HepG2 (cell line): ENCODE results near the gene OR6A2.

Source experiments
- BHLHE40 ChIP-seq: IDR thresholded peaks from 2 replicates; pipeline ENCODE4 v1.6.1; 2011; ENCODE audit warnings: low read length, improper control_type of control experiment
- EP300 ChIP-seq, 3 experiments: sonication (generic) in 1 of 3; formaldehyde crosslinking in 1 of 3; IDR thresholded peaks; 2 replicates each; pipeline versions ENCODE4 v1.5.1 to v1.6.1; 2011 to 2020; ENCODE audit warnings: low read depth in 2 of 3, low read length in 2 of 3, borderline replicate concordance in 1 of 3, improper control_type of control experiment in 1 of 3, mild to moderate bottlenecking in 1 of 3, missing genetic modification reagents in 1 of 3, moderate library complexity in 1 of 3
- GATAD2A ChIP-seq: IDR thresholded peaks from 2 replicates; pipeline ENCODE4 v1.6.1; 2016
- MBD4 ChIP-seq: IDR thresholded peaks from 2 replicates; pipeline ENCODE4 v1.6.1; 2012; ENCODE audit warnings: low read length, inconsistent platforms, borderline replicate concordance
- NFRKB ChIP-seq: fragments of 450-650 bp; IDR thresholded peaks from 2 replicates; pipeline ENCODE4 v1.6.1; 2017
- TF ChIP-seq, protein P1 (sequence below): sonication (generic); formaldehyde crosslinking; IDR thresholded peaks from 2 replicates; pipeline ENCODE4 v1.5.0; 2020; ENCODE audit warnings: mild to moderate bottlenecking, missing genetic modification reagents, moderate library complexity
- TF ChIP-seq, protein P2 (sequence below): sonication (generic); formaldehyde crosslinking; IDR thresholded peaks from 2 replicates; pipeline ENCODE4 v1.4.0; 2020; ENCODE audit warnings: mild to moderate bottlenecking, missing genetic modification reagents

DNA sequence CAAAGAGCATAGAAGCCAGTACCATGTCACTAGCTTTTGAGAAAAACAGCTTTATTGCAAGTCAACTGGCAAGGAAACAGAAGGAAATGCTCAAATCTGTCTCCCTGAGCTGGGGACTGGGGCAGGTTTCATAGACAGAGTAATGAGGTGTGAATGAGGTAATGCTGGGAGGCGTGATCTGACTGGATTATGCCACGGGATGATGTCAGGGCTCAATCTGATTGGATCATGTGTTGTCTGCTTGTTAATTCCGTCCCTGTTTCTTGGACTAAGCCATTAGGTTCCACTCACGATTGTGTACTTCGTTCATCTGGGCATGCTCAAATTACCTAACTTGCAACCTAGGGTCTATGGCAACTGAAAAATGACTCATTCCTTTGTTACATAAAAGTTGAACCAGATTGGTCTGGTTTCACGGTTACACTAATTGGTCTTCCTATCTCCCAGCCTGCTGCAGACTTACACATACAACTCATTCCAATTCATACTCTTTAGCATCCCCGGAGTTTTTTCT, 25.8 kb upstream of the OR6A2 start:
- no peak for TF ChIP-seq GATAD2A (CRISPR knock-in tag)
- no peak for TF ChIP-seq NFRKB
- no peak for TF ChIP-seq EP300 (IDR thresholded peaks at IDR 0.05; ENCODE audit: low read depth in 2 of 2, low read length in 2 of 2)
- no peak for TF ChIP-seq EP300 (CRISPR knock-in tag; IDR thresholded peaks at IDR 0.05; ENCODE audit: borderline replicate concordance)
- TF ChIP-seq MBD4, result no peak
- TF ChIP-seq, protein P1, sequence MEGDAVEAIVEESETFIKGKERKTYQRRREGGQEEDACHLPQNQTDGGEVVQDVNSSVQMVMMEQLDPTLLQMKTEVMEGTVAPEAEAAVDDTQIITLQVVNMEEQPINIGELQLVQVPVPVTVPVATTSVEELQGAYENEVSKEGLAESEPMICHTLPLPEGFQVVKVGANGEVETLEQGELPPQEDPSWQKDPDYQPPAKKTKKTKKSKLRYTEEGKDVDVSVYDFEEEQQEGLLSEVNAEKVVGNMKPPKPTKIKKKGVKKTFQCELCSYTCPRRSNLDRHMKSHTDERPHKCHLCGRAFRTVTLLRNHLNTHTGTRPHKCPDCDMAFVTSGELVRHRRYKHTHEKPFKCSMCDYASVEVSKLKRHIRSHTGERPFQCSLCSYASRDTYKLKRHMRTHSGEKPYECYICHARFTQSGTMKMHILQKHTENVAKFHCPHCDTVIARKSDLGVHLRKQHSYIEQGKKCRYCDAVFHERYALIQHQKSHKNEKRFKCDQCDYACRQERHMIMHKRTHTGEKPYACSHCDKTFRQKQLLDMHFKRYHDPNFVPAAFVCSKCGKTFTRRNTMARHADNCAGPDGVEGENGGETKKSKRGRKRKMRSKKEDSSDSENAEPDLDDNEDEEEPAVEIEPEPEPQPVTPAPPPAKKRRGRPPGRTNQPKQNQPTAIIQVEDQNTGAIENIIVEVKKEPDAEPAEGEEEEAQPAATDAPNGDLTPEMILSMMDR (CRISPR knock-in tag), result no peak
- TF ChIP-seq, protein P2, sequence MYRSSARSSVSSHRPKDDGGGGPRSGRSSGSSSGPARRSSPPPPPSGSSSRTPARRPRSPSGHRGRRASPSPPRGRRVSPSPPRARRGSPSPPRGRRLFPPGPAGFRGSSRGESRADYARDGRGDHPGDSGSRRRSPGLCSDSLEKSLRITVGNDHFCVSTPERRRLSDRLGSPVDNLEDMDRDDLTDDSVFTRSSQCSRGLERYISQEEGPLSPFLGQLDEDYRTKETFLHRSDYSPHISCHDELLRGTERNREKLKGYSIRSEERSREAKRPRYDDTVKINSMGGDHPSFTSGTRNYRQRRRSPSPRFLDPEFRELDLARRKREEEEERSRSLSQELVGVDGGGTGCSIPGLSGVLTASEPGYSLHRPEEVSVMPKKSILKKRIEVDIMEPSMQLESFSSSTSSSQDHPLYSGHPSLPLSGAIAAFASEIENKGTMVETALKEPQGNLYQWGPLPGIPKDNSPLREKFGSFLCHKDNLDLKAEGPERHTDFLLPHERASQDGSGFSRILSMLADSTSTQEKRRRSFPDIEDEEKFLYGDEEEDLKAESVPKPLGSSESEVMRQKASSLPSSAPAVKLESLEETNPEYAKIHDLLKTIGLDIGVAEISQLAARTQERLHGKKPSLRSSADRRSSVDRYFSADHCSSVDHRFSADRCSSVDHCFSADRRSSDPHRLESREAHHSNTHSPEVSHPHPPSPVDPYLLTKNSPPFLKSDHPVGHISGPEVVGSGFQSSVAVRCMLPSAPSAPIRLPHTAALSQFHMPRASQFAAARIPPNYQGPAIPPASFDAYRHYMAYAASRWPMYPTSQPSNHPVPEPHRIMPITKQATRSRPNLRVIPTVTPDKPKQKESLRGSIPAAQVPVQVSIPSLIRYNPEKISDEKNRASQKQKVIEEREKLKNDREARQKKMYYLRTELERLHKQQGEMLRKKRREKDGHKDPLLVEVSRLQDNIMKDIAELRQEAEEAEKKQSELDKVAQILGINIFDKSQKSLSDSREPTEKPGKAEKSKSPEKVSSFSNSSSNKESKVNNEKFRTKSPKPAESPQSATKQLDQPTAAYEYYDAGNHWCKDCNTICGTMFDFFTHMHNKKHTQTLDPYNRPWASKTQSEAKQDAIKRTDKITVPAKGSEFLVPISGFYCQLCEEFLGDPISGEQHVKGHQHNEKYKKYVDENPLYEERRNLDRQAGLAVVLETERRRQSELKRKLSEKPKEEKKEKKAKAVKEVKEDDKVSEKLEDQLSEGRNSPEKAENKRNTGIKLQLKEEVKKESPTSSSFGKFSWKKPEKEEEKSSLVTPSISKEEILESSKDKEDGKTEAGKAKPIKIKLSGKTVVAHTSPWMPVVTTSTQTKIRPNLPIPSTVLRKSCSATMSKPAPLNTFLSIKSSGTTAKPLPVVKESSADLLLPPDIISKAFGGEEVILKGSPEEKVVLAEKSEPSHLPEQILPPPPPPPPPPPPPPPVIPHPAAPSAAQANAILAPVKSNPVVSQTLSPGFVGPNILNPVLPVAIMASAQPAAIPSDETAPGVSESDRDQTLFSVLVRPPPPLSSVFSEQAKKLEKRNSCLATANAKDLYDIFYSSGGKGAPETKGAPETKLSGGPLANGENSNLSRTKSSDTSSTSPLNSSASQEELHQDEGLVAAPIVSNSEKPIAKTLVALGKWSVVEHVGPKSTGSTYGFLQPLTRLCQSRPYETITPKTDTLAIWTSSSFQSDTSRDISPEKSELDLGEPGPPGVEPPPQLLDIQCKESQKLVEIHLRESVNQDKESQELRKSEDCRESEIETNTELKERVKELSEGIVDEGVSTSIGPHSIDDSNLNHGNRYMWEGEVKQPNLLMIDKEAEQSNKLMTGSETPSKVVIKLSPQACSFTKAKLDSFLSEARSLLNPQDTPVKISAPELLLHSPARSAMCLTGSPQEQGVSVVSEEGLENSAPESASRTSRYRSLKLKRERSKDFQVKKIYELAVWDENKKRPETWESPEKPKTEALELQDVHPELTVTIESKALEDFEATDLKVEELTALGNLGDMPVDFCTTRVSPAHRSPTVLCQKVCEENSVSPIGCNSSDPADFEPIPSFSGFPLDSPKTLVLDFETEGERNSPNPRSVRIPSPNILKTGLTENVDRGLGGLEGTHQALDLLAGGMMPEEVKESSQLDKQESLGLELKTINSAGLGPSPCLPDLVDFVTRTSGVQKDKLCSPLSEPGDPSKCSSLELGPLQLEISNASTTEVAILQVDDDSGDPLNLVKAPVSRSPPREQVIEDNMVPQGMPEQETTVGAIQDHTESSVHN (CRISPR knock-in tag), result no peak
- TF ChIP-seq BHLHE40, result no peak
